GM12874 (cell line): ENCODE results near the gene ABLIM2.

Source experiments
- CTCF ChIP-seq: IDR thresholded peaks from 2 replicates; pipeline ENCODE4 v1.5.1; 2011; ENCODE audit warnings: low read depth, mild to moderate bottlenecking, control low read depth, low read length, moderate library complexity; ENCODE audit not compliant: insufficient read depth

ABLIM2 gene

GRCh38 chr4:7962609-7963508 lies 195.8 kb downstream of the ABLIM2 start:
- no peak for TF ChIP-seq CTCF

- no peak for TF ChIP-seq CTCF
Measured at GRCh38 chr4:7960790-7961655, 197.6 kb downstream of the ABLIM2 start.

- TF ChIP-seq CTCF: no peak
Measured at GRCh38 chr4:7960017-7960789, 198.4 kb downstream of the ABLIM2 start.

- TF ChIP-seq CTCF: no peak
Measured at GRCh38 chr4:7959078-7959477, 199.5 kb downstream of the ABLIM2 start.

GRCh38 chr4:7956934-7957656 lies 201.5 kb downstream of the ABLIM2 start:
- no peak for TF ChIP-seq CTCF

GRCh38 chr4:7956270-7956808 lies 202.3 kb downstream of the ABLIM2 start:
- no peak for TF ChIP-seq CTCF
